SJCRH30 (cell line): ENCODE measurements around the gene ZNF506. TPM values are rescaled to one million over a fixed set of nuclear protein-coding genes. Genes with fewer than 3 reads are reported as not detected.

Source experiments
- DNase-seq, 2 experiments: peaks; one replicate each; pipeline ENCODE4 v3.0.0-alpha.2; 2015 to 2020
- H3K27ac ChIP-seq: fragments of 250-450 bp; sonication (Bioruptor Pico); 2 replicates; pipeline ENCODE4 v1.5.1; 2020; ENCODE audit warnings: mild to moderate bottlenecking, moderate library complexity
- H3K27me3 ChIP-seq: fragments of 250-450 bp; sonication (Bioruptor Pico); 2 replicates; pipeline ENCODE4 v1.5.1; 2020; ENCODE audit warnings: mild to moderate bottlenecking, moderate library complexity
- H3K36me3 ChIP-seq: fragments of 250-450 bp; sonication (Bioruptor Pico); 2 replicates; pipeline ENCODE4 v1.5.1; 2020; ENCODE audit warnings: mild to moderate bottlenecking, moderate library complexity
- H3K4me1 ChIP-seq: fragments of 250-450 bp; sonication (Bioruptor Pico); 2 replicates; pipeline ENCODE4 v1.5.1; 2020; ENCODE audit warnings: mild to moderate bottlenecking, moderate library complexity
- H3K4me3 ChIP-seq: fragments of 250-450 bp; sonication (Bioruptor Pico); 2 replicates; pipeline ENCODE4 v1.5.1; 2020; ENCODE audit warnings: mild to moderate bottlenecking, moderate library complexity
- H3K9me3 ChIP-seq: fragments of 250-450 bp; sonication (Bioruptor Pico); replicated peaks from 2 replicates; pipeline ENCODE4 v1.5.1; 2020; ENCODE audit warnings: mild to moderate bottlenecking, moderate library complexity
- total RNA-seq: library from RNA; depleted of rRNA; stranded (reverse); fragments of >200 nt; shearing (Covaris generic); gene quantifications from 2 replicates; pipeline ENCODE4 v1.2.3, GENCODE V29; 2014

Gene ZNF506
- total RNA-seq, 1 experiment from 2014 or later: 31.6 TPM

- no peak overlapping the region for H3K27ac ChIP-seq
- H3K4me3 ChIP-seq: no peak overlapping the region
- no peaks in the 10 kb centered on the region for H3K36me3 ChIP-seq
Observed at GRCh38 chr19:19758164-19758563, 63.4 kb downstream of the ZNF506 start.

GRCh38 chr19:19752760-19753403 lies 68.7 kb downstream of the ZNF506 start:
- Histone ChIP-seq H3K4me3 (no peak overlapping the region), H3K36me3 (no peaks in the 10 kb centered on the region), H3K9me3 (no peaks in the 10 kb centered on the region), H3K27me3 (no peaks in the 10 kb centered on the region), H3K27ac (no peak overlapping the region), H3K4me1 (no peaks in the 10 kb centered on the region)
- DNase-seq: no peak

More at GRCh38 chr19:19758164-19758563, 63.4 kb downstream of the ZNF506 start:
- Histone ChIP-seq H3K4me1 (no peaks in the 10 kb centered on the region), H3K9me3 (no peaks in the 10 kb centered on the region), H3K27me3 (no peaks in the 10 kb centered on the region)
- no peak for DNase-seq

DNA sequence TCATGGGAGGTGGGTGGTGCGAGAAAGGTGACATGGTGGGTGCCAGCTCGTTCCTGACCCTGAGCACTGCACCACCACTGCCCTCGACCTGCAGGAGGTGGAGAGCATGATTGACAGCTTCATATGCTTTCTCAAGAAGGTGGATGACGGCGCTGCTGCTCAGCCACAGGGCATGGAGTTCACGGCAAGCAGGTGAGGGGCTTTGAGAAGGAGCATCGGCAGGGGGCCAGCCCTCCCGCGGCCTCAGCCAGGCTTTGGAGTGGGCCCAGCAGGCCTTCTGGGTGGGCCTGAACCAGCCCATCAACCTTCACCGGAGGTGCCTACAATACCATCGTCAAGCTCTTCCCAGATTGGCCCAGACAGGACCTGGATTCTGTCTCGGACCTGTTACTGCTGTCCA lies 69.7 kb downstream of the ZNF506 start:
- no peak for DNase-seq
- Histone ChIP-seq H3K27ac (no peak overlapping the region), H3K4me3 (no peak overlapping the region), H3K9me3 (no peaks in the 10 kb centered on the region), H3K36me3 (no peaks in the 10 kb centered on the region), H3K4me1 (no peaks in the 10 kb centered on the region), H3K27me3 (no peaks in the 10 kb centered on the region)

GRCh38 chr19:19750842-19751790 lies 70.4 kb downstream of the ZNF506 start:
- DNase-seq: no peak
- no peak overlapping the region for H3K4me3 ChIP-seq
- no peaks in the 10 kb centered on the region for H3K27me3 ChIP-seq
- no peaks in the 10 kb centered on the region for H3K36me3 ChIP-seq
- H3K4me1 ChIP-seq: no peaks in the 10 kb centered on the region
- H3K9me3 ChIP-seq: no peaks in the 10 kb centered on the region
- no peak overlapping the region for H3K27ac ChIP-seq

- no peak overlapping the region for H3K4me3 ChIP-seq
- no peaks in the 10 kb centered on the region for H3K27me3 ChIP-seq
- H3K4me1 ChIP-seq: no peaks in the 10 kb centered on the region
- H3K36me3 ChIP-seq: no peaks in the 10 kb centered on the region
- H3K27ac ChIP-seq: no peak overlapping the region
- DNase-seq: no peak
- no peaks in the 10 kb centered on the region for H3K9me3 ChIP-seq
Observed at GRCh38 chr19:19749908-19750841, 71.4 kb downstream of the ZNF506 start.

DNA sequence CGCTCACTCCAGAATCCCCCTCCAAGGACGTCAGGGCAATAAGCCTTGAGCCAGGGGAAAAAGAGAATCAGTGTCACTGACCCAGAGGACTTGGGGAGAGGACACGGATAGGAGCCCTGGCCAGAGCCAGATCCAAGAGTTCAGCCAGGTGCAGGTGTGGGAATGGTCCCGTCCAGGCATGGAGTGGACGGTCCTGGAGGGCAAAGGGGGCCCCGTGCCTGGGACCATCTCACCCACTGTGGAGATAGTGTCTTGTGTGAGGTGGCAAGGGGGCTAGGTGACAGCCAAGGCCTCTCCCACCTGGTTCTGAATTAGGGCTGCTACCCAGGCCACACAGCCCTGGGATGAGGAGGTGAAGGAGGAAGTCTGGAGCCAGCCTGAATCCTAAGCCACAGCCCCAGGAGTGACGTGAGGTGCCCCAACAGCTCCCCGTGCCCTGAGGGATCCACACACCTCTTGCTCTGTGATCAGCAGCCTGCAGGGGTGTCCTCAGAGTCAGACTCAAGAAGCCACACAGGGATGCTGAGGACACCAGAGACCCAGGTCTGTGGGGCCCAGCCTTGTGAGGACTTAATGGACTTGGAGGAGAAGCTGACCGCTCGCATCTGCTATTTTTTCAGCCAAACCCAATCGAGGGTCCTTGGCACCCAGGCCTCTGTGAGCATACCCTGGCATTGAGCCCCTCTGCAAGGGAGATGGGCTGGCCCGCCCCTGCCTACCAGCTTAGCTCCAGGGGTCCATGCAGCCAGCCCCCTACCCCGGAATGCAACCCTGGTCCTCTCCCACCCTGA lies 72.2 kb downstream of the ZNF506 start:
- Histone ChIP-seq H3K4me3 (no peak overlapping the region), H3K36me3 (no peaks in the 10 kb centered on the region), H3K27ac (no peak overlapping the region), H3K9me3 (no peaks in the 10 kb centered on the region), H3K27me3 (no peaks in the 10 kb centered on the region), H3K4me1 (no peaks in the 10 kb centered on the region)
- DNase-seq: no peak

GRCh38 chr19:19748249-19748938 lies 73.2 kb downstream of the ZNF506 start:
- Histone ChIP-seq H3K4me3 (no peak overlapping the region), H3K36me3 (no peaks in the 10 kb centered on the region), H3K9me3 (no peaks in the 10 kb centered on the region), H3K27me3 (no peaks in the 10 kb centered on the region), H3K27ac (no peak overlapping the region), H3K4me1 (no peaks in the 10 kb centered on the region)
- no peak for DNase-seq

- no peaks in the 10 kb centered on the region for H3K9me3 ChIP-seq
- no peak for DNase-seq
- H3K27ac ChIP-seq: no peak overlapping the region
- H3K36me3 ChIP-seq: no peaks in the 10 kb centered on the region
- no peaks in the 10 kb centered on the region for H3K4me1 ChIP-seq
- H3K4me3 ChIP-seq: no peak overlapping the region
- H3K27me3 ChIP-seq: no peaks in the 10 kb centered on the region
Observed at GRCh38 chr19:19747357-19748220, 74.0 kb downstream of the ZNF506 start.

DNA sequence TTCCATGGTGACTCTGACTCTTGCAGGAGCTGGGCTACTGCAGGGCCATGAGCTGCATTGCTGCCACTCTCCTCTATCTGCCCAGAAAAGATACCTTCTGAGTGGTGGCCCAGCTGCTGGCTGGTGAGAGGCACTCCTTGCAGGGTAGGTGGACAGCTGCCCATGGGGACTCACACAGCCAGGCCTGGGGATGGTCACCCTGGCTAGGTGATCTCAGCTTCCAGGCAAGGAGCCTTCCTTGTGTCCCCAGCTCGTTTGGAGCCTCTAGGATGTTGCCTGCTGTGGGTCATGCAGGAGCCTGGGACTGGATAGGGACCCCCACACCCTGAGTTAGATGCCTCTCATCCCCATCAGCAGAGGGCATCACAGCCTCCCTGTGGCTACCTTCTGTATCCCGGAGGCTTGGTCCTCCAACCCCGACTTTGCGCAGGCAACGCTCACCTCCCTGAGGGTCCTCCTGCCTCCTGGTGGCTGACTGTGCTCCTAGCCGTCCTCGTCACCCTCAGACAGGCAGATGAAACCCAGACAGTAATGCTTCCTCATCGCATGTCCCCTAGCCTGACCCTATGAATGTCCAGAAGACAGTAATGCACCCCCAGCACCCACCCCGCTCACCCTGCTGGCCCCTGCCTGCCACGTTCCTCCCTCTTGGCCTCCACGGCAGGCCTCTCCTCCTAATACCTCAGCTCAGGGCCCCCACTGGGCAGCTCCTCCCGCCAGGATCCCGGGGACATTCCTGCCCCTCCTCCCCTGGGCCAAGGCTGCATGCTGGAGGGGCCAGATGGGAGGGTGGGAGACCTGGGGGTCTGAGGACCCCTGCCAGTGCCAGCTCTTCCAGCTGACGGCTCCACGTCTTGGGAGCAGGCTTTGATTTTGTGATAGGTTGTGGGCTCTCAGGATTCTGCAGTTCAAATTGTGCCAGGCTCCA lies 75.0 kb downstream of the ZNF506 start:
- H3K27ac ChIP-seq: no peak overlapping the region

GRCh38 chr19:19745496-19746285 lies 75.9 kb downstream of the ZNF506 start:
- no peak for DNase-seq
- no peak overlapping the region for H3K4me3 ChIP-seq
- no peaks in the 10 kb centered on the region for H3K9me3 ChIP-seq
- H3K27ac ChIP-seq: no peak overlapping the region
- H3K36me3 ChIP-seq: no peaks in the 10 kb centered on the region
- no peaks in the 10 kb centered on the region for H3K4me1 ChIP-seq
- H3K27me3 ChIP-seq: no peaks in the 10 kb centered on the region

More for the DNA sequence above, 75.0 kb downstream of the ZNF506 start:
- Histone ChIP-seq H3K9me3 (no peaks in the 10 kb centered on the region), H3K27me3 (no peaks in the 10 kb centered on the region), H3K4me1 (no peaks in the 10 kb centered on the region), H3K4me3 (no peak overlapping the region), H3K36me3 (no peaks in the 10 kb centered on the region)
- DNase-seq: no peak

DNA sequence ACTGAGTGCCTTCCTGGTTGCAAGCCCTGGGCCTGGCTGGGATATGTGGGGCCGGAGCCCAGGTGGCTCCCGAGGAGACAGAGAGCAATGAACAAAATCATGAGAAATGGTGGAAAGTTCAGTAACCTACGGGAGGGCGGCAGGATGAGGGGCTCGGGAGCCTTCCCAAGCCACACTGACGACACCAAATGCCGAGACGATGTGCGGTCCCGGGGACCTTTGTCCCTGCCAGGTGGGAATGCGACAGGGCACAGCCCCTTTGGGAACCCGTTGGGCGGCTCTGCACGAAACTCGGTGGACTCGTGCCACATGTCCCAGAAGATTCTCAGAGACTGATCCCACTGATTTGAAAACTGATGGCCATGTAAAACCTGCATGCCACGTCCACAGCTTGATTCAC lies 76.9 kb downstream of the ZNF506 start:
- DNase-seq: no peak
- H3K27me3 ChIP-seq: no peaks in the 10 kb centered on the region
- H3K9me3 ChIP-seq: no peaks in the 10 kb centered on the region
- H3K27ac ChIP-seq: no peak overlapping the region
- no peaks in the 10 kb centered on the region for H3K36me3 ChIP-seq
- no peaks in the 10 kb centered on the region for H3K4me1 ChIP-seq
- no peak overlapping the region for H3K4me3 ChIP-seq
